Skeletal muscle tissue (tissue), 4 donors: Measurements from ENCODE around the gene MORN1. TPM values are rescaled to one million over a fixed set of nuclear protein-coding genes. Genes with fewer than 3 reads are reported as not detected.

Experiments
- H3K27ac ChIP-seq: one replicate; pipeline ENCODE4 v1.7.0; 2013; ENCODE audit warnings: mild to moderate bottlenecking, low read depth, low read length, inconsistent platforms
- H3K27me3 ChIP-seq, 3 donors: one replicate each; pipeline ENCODE4 v1.7.0; 2013; ENCODE audit warnings: low read length in 3 of 3; ENCODE audit not compliant: control insufficient read depth in 3 of 3, insufficient read depth in 3 of 3
- H3K36me3 ChIP-seq, 3 donors: one replicate each; pipeline ENCODE4 v1.7.0; 2013; ENCODE audit warnings: low read length in 3 of 3; ENCODE audit not compliant: control insufficient read depth in 3 of 3, insufficient read depth in 3 of 3
- H3K4me1 ChIP-seq, 3 donors: one replicate each; pipeline ENCODE4 v1.7.0; 2013; ENCODE audit warnings: low read length in 3 of 3, mild to moderate bottlenecking in 3 of 3; ENCODE audit not compliant: control insufficient read depth in 3 of 3, insufficient read depth in 3 of 3
- H3K4me3 ChIP-seq, 3 donors: one replicate each; pipeline ENCODE4 v1.7.0; 2013; ENCODE audit warnings: low read length in 3 of 3
- H3K9ac ChIP-seq, 3 donors: one replicate each; pipeline ENCODE4 v1.7.0; 2013; ENCODE audit warnings: low read length in 3 of 3, mild to moderate bottlenecking in 3 of 3, moderate library complexity in 2 of 3, low read depth in 1 of 3
- H3K9me3 ChIP-seq, 3 donors: one replicate each; pipeline ENCODE4 v1.7.0; 2013; ENCODE audit warnings: low read length in 3 of 3; ENCODE audit not compliant: control insufficient read depth in 3 of 3
- total RNA-seq: library from RNA; depleted of rRNA; stranded (reverse); fragments of >200 nt; gene quantifications from one replicate; pipeline ENCODE4 v1.2.3, GENCODE V29; 2014
- donor health status: Osteomylitis.

The MORN1 gene
- total RNA-seq, 1 donor from 2014 or later, result 4.2 TPM

DNA sequence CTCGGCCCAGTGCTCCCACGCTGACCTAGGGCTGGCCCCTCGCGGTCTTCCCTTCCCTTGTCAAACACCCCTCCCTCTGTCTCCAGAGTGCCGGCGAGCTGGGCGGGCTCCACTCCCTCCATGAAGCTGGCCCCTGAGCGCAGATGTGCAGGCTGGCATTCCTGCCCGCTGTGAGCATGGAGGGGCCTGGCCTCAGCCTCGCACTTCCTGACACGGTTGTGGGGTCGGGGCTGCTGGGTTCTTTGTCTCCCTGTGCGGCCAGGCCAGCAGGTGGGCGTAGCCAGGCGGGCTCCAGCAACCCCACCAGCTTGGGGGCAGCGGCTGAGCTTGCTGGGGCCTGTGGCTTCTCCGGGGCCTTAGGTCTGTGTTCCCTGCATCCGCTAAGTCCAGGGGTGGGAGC lies 35.2 kb upstream of the MORN1 start:
- Histone ChIP-seq H3K9me3 (peaks cover 2 to 7% (median 5%) of the 10 kb centered on the region in 3 donors), H3K27me3 (peaks cover 34 to 48% (median 38%) of the 10 kb centered on the region in 3 donors), H3K27ac (no peak overlapping the region), H3K4me3 (no peak overlapping the region), H3K4me1 (no peaks in the 10 kb centered on the region), H3K36me3 (no peaks in the 10 kb centered on the region), H3K9ac (no peak overlapping the region)

DNA sequence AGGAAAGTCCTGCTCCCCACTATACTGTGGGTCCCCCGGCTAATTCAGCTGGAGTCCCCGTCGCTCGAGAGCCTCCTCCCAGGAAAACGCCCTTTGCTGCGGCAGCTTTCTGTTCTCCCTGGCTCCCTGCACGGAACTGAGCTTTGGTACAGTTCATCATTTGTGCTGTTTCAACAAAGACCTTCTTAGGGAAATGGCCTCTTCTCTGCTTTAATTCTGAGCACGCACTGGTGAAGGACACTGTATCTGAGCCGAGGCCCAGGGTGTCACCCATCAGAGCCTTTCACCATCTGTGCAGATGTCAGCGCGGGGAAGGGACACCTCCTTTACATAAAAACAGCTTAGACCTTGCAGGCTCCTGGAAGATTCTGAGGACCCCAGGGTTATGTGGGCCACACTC lies 34.5 kb upstream of the MORN1 start:
- Histone ChIP-seq H3K4me1 (no peaks in the 10 kb centered on the region), H3K27me3 (peaks cover 31 to 41% (median 36%) of the 10 kb centered on the region in 3 donors), H3K9me3 (peaks cover 2 to 7% (median 5%) of the 10 kb centered on the region in 3 donors), H3K27ac (no peak overlapping the region), H3K4me3 (no peak overlapping the region), H3K9ac (no peak overlapping the region), H3K36me3 (no peaks in the 10 kb centered on the region)

DNA sequence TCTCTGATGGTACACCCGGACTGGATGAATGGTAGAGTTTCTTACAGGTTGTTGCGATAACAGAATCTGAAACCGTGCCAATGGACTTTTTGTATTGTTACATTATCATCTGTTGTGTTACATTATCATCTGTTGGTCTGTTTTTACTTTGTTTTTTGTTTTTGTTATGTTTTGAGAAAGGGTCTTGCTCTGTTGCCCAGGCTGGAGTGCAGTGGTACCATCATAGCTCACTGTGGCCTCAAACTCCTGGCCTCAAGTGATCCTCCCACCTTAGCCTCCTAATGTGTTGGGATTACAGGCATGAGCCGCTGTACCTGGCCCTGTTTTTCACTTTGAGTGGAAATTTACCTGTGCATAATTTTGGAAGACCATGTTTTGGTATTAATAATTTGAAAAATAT lies 31.2 kb upstream of the MORN1 start:
- H3K27me3 ChIP-seq, result peaks cover 42 to 44% (median 43%) of the 10 kb centered on the region in 3 donors

DNA sequence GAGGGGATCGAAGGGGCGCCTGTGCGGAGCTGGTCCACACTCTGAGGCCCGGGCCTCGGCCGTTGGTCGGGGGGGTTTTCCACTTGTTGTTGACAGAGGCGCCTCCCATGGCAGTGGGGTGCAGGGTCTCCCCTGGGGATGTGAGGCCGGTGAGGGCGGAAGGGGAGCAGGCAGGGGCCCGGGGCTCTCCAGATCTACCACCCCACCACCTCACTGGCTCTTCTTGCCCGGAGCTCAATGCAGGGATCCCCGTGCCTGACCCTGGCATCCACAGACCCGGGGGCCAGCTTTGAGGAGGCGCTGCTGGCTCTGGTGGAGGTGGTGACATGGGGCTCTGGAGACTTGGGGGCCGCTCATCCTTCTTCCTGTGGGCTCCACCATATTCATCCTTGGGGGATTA lies 28.1 kb upstream of the MORN1 start:
- Histone ChIP-seq H3K27ac (no peak overlapping the region), H3K9me3 (peaks cover 2 to 7% (median 5%) of the 10 kb centered on the region in 3 donors), H3K9ac (no peak overlapping the region), H3K4me3 (no peak overlapping the region), H3K36me3 (no peaks in the 10 kb centered on the region), H3K4me1 (peaks cover 1 to 2% (median 2%) of the 10 kb centered on the region in 3 donors), H3K27me3 (peaks cover 48 to 59% (median 52%) of the 10 kb centered on the region in 3 donors)

More for the DNA sequence above, 31.2 kb upstream of the MORN1 start:
- Histone ChIP-seq H3K36me3 (no peaks in the 10 kb centered on the region), H3K4me3 (no peak overlapping the region), H3K27ac (no peak overlapping the region), H3K9me3 (peaks cover 2 to 7% (median 5%) of the 10 kb centered on the region in 3 donors), H3K9ac (no peak overlapping the region), H3K4me1 (no peaks in the 10 kb centered on the region)

DNA sequence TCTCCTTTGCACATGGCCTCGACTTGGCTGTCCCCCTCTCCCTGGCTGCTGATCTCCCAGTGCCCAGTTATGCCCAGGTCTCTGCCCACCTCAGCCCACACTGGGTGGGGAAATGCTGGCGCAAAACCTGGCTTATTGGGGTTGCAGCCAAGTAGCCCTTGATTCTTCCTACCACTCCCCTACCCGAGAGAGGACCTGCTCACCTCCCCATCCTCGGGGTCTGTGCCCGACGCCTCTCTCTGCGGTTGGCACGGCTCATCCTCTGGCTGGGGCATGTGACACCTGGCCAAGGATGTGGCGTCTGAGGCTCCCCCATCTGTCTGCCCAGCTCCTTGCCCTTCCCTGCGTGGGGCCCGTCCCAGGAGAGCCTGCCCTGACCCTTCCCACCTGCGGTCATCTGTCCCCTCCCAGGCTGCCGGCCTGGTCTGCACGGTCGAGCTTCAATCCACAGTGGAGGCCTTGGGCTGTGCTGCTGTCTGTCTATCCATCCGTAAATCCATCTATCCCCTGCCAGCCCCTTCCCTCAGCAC lies 27.5 kb upstream of the MORN1 start:
- H3K36me3 ChIP-seq, result no peaks in the 10 kb centered on the region
- H3K4me3 ChIP-seq, result no peak overlapping the region
- H3K9me3 ChIP-seq, result peaks cover 2 to 7% (median 5%) of the 10 kb centered on the region in 3 donors
- no peak overlapping the region for H3K9ac ChIP-seq
- H3K4me1 ChIP-seq, result peaks cover 7% of the 10 kb centered on the region in 3 donors
- H3K27ac ChIP-seq, result no peak overlapping the region
- peaks cover 48 to 59% (median 52%) of the 10 kb centered on the region in 3 donors for H3K27me3 ChIP-seq

DNA sequence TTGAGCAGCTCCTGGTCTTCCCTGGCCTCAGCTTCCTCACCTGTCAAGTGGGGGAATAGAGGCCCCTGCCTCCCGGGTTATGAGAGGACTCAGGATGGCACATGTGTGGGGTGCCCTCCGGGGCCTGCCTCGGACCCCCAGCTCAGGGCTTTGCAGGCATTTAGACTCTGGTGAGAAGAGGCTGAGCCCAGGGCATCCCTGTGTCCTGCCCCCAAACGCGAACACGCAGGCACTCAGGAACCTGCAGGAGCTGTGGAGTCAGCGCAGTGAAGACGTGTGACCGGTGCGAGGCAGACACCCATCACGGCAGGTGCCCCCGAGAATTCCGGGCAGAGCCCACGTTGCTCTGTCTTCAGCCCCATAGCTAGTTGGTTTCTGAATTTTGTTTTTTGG lies 26.5 kb upstream of the MORN1 start:
- Histone ChIP-seq H3K36me3 (no peaks in the 10 kb centered on the region), H3K9me3 (no peaks in the 10 kb centered on the region), H3K27me3 (peaks cover 48 to 54% (median 50%) of the 10 kb centered on the region in 3 donors), H3K4me3 (no peak overlapping the region), H3K4me1 (peaks cover 16 to 17% (median 16%) of the 10 kb centered on the region in 3 donors), H3K9ac (no peak overlapping the region), H3K27ac (no peak overlapping the region)

DNA sequence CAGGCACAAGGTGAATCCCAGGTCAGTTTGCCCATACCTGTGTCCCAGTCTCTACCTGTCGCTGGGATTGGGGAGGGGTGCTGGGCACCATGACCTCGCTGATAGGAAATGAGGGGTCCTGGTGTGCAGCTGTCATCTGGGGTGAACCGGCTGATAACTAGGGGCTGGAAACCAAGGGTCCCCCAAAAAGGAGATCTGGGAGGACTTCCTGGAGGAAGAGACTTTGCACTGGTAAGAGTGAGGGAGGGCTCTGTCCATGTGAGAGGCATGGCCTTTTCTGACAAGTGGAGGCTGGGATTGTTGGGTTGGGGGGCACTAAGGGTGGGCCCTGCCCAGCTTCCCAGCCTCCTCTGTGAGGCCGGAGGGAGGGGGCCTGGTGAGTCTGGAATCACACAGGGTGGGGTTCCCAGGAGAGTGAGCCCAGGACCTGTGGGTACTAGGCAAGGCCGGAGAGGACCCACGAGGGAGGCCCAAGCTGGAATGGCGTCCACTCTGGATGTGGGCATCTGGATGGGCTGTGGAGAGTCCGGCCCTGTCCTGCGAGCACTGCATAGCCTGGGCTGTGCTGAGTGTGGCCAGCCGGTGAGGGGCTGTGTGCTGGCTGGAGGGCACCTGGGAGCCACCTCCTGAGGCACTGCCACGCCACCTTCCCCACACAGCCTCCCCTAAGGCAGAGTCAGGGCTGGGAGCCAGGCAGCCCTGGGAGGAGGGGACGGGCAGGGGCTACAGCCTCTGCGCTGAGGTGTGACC lies 25.9 kb upstream of the MORN1 start:
- Histone ChIP-seq H3K36me3 (no peaks in the 10 kb centered on the region), H3K4me1 (peaks cover 16 to 20% (median 16%) of the 10 kb centered on the region in 3 donors), H3K4me3 (no peak overlapping the region), H3K27me3 (peaks cover 48 to 54% (median 48%) of the 10 kb centered on the region in 3 donors), H3K9me3 (no peaks in the 10 kb centered on the region), H3K9ac (no peak overlapping the region), H3K27ac (no peak overlapping the region)

DNA sequence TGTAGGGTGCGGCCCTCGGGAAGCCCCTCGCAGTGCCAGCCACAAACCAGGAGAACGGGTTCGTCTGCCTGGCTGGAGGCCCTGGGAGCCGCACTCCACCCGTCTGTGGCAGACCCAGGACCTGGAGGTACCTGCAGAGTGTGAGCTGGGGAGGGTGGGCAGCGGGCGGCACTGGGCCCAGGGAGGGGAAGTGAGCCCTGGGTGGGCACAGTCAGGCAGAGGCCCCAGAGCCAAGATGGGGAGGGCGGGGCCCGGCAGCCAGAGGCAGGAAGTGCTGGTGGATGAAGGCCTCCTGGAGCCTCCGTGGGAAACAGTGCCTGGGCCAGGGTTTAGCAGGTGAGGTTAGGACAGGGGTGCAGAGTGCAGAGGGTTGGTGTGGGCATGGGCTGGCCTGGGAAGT lies 25.0 kb upstream of the MORN1 start:
- Histone ChIP-seq H3K27ac (no peak overlapping the region), H3K4me3 (no peak overlapping the region), H3K9me3 (no peaks in the 10 kb centered on the region), H3K4me1 (peaks cover 22 to 28% (median 23%) of the 10 kb centered on the region in 3 donors), H3K9ac (no peak overlapping the region), H3K27me3 (peaks cover 47 to 54% (median 48%) of the 10 kb centered on the region in 3 donors), H3K36me3 (no peaks in the 10 kb centered on the region)

DNA sequence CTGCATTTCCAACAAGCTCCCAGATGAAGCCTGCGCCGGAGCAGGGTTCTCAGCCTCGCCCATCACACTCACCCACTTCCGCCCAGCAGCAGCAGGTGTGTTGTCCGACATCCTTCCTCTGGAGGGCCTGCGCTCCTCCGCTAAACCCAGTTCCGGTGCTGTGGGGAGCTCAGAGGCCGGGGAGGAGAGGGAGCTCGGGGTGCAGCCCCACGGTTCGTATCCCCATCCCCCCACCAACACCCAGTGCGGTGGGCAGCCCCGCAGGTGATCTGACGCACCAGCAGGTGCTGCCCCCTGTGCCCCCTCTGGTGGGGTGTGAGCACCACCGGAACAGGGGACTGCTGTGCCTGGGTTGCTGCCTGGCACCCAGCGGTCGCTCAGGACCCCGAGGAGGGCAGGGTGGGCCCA lies 24.5 kb upstream of the MORN1 start:
- Histone ChIP-seq H3K9me3 (no peaks in the 10 kb centered on the region), H3K4me1 (peaks cover 23 to 34% (median 24%) of the 10 kb centered on the region in 3 donors), H3K9ac (no peak overlapping the region), H3K4me3 (no peak overlapping the region), H3K36me3 (no peaks in the 10 kb centered on the region), H3K27me3 (peaks cover 45 to 54% (median 47%) of the 10 kb centered on the region in 3 donors), H3K27ac (no peak overlapping the region)

DNA sequence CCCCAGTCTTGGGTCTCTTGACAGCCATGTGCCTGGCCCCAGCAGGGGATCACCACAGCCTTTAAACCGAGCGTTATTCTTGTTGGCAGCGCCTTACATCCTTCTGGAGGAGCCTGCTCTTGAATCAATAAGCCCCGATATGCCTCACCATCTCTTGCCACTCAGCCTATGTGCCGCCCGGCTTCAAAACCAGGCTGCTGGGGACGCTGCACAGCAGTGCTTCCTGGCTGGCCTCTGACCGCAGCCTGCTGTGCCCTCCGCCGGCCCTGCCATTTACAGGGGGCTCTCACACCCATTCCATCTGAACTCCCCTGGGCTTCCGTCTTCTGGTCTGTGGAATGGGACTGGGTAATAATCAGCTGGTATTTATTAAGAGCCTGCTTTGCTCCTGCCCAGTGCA lies 24.0 kb upstream of the MORN1 start:
- H3K9ac ChIP-seq, result no peak overlapping the region
- peaks cover 23 to 38% (median 24%) of the 10 kb centered on the region in 3 donors for H3K4me1 ChIP-seq
- peaks cover 42 to 51% (median 46%) of the 10 kb centered on the region in 3 donors for H3K27me3 ChIP-seq
- H3K36me3 ChIP-seq, result peaks cover 0 to under 1% (median 0%) of the 10 kb centered on the region in 3 donors
- H3K9me3 ChIP-seq, result no peaks in the 10 kb centered on the region
- no peak overlapping the region for H3K27ac ChIP-seq
- H3K4me3 ChIP-seq, result no peak overlapping the region
